Esophagus muscularis mucosa (tissue), 3 donors: ENCODE measurements around the gene FLNC.
A peak's percentile ranks its signal among the peaks of the same experiment; 100 is the strongest.

Experiments used
- POLR2A ChIP-seq: fragments of 450-650 bp; IDR thresholded peaks from one replicate; pipeline ENCODE4 v1.6.1; 2017; ENCODE audit warnings: antibody characterized with exemption, moderate library complexity, mild to moderate bottlenecking, low read depth
- POLR2AphosphoS5 ChIP-seq, 2 donors: sonication (generic); formaldehyde crosslinking; IDR thresholded peaks; one replicate each; pipeline ENCODE4 v1.6.1; 2017; ENCODE audit warnings: antibody characterized with exemption in 2 of 2
- TF ChIP-seq, protein P1 (sequence below), 3 experiments: fragments of 200-600 bp in 2 of 3; fragments of 450-650 bp in 1 of 3; sonication (generic) in 2 of 3; IDR thresholded peaks; one replicate each; pipeline ENCODE4 v1.5.1; 2017 to 2019; ENCODE audit warnings: antibody characterized with exemption in 3 of 3, mild to moderate bottlenecking in 2 of 3, moderate library complexity in 1 of 3

DNA sequence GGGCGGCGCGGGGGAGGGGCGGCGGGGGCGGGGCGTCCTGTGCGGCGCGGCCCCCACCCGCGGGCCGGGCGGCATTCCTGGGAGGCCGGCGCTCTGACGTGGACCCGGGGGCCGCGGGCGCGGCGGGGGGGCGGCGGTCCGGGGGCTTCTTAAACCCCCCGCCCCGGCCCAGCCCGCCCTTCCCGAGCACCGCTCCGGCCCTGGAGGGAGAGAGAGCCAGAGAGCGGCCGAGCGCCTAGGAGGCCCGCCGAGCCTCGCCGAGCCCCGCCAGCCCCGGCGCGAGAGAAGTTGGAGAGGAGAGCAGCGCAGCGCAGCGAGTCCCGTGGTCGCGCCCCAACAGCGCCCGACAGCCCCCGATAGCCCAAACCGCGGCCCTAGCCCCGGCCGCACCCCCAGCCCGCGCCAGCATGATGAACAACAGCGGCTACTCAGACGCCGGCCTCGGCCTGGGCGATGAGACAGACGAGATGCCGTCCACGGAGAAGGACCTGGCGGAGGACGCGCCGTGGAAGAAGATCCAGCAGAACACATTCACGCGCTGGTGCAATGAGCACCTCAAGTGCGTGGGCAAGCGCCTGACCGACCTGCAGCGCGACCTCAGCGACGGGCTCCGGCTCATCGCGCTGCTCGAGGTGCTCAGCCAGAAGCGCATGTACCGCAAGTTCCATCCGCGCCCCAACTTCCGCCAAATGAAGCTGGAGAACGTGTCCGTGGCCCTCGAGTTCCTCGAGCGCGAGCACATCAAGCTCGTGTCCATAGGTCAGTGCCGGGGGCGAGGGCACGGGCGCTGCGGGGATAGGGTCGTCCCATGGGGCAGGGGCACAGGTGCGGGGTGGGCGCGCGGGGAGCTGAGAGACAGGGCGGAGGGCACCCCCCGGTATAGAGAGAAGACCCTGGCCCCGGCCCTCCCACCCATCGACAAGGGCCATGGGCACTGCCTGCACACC, at the start of gene FLNC:
- TF ChIP-seq POLR2AphosphoS5 (IDR thresholded peaks at IDR 0.05) (peak; percentile 71 to 94), POLR2A (peak; percentile 89)
- TF ChIP-seq, protein P1, sequence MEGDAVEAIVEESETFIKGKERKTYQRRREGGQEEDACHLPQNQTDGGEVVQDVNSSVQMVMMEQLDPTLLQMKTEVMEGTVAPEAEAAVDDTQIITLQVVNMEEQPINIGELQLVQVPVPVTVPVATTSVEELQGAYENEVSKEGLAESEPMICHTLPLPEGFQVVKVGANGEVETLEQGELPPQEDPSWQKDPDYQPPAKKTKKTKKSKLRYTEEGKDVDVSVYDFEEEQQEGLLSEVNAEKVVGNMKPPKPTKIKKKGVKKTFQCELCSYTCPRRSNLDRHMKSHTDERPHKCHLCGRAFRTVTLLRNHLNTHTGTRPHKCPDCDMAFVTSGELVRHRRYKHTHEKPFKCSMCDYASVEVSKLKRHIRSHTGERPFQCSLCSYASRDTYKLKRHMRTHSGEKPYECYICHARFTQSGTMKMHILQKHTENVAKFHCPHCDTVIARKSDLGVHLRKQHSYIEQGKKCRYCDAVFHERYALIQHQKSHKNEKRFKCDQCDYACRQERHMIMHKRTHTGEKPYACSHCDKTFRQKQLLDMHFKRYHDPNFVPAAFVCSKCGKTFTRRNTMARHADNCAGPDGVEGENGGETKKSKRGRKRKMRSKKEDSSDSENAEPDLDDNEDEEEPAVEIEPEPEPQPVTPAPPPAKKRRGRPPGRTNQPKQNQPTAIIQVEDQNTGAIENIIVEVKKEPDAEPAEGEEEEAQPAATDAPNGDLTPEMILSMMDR (IDR thresholded peaks at IDR 0.05): no peak
